ENCODE results near the gene MED17.
A peak's percentile ranks its signal among the peaks of the same experiment; 100 is the strongest.

The MED17 gene

DNA sequence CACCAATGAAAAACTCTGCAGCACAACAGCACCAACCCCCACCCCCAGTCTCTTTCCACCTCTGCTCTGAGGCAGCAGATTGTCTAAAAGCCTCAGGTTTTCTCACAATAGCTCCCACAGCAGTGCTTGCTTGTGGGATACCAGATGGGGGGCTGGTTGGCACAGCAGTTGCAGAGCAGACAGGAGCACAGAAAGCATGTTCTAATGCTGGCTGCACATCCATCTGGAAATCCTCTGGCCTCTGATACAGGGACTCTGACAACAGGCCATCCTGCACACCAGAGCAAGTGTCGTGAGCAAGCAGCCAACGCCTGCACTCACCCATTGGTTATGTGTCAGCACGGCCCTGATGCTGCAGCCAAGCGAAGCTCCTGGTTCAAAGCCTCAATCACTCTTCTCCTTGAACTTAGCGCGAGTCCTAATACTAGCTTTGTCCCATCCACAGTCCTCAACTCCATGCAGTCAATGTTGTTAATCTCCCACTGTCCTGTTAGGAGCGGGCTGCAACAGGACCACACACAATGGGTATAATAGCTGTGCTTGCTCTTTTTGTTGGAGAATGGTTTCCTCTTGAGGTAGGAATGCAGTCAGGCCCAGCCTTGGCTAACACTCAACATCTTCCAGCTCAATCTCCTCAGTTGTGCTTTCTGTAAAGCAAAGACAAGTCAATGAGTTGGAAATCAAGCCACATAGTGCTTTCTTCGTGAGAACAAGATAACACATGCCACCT is 36.0 kb downstream of the MED17 start:
- DNase-seq: no peak

DNA sequence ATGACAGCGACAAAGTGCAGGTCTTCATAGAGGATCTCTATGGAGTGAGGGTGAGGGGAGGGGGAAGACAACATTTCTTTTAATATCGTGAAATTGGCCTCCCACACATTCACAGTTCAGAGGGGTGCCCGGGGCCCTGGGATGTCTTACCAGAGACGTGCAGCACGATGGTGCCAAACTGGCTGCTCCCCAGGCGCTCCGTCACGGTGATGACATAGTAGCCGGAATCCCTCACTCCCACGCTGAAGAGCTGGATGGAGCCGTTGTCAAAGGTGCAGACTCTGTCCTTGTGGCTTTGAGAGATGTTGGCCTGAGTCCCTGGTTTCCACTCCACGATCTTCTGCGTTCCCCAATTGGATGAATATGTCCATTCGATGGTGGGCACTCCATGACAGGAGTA is 36.8 kb downstream of the MED17 start:
- no peak for DNase-seq

DNA sequence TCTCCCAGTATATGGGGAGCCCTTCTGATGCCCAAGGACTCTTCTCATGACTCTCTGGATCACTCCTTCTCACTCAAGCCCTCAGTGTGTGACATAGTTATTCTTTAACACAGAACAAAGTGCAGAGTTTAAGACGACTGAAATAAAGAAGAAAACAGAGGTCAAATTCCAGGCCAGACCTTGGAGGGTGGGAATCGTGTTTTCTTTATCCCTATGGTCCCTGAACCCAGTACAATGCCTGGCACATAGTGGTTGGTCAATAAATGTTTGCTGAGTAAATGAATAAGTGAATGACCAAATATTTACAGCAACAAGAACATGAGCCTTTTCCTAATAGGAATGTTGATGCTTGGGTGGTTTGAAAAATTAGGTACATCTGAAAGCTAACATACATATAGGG is 37.5 kb downstream of the MED17 start:
- no peak for DNase-seq

DNA sequence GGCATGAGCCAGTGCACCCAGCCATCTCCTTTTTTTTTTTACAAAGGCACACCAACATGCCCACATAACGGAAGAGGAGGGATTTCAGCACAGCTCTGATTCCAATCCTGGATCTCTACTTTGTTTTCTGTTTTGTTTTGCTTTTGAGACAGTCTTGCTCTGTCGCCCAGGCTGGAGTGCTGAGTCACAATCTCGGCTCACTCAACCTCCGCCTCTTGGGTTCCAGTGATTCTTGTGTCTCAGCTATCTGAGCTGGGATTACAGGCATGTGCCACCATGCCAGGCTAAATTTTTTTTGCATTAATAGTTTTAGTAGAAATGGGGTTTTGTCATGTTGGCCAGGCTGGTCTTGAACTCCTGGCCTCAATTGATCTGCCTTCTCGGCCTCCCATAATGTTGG is 38.3 kb downstream of the MED17 start:
- DNase-seq: no peak

DNA sequence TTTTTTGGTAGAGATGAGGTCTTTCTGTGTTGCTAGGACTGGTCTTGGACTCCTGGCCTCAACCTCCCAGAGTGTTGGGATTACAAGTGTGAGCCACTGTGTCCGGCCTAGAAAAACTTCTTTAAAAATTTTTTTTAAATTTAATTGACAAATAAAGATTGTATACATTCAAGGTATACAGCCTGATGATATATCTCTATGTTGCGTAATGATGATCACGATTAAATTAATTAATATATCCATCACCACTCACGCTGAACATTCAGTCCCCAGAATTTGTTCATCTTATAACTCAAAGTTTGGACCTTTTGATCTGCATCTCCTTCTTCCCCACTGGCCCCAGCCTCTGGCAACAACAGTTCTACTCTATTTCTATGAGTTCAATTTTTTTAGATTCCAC is 39.1 kb downstream of the MED17 start:
- DNase-seq: no peak

DNA sequence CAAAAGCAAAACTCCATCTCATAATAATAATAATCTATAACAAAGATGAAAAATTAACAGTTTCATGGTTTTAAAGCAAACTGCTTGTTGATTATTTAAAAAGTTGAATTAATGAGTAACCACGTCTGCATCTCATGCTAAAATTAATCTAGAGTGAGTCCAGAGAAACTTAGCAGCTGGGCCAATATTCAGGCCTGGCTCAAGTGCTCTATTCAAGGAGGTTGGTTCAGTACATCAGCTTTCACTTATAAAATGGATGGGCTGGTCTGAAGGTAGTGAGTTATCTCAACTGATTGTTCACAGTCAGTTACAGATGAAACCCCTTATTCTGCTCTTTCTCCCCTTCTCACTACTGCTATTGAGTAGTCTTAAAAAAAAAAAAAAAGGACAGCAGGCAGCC is 43.3 kb downstream of the MED17 start:
- no peak for DNase-seq

DNA sequence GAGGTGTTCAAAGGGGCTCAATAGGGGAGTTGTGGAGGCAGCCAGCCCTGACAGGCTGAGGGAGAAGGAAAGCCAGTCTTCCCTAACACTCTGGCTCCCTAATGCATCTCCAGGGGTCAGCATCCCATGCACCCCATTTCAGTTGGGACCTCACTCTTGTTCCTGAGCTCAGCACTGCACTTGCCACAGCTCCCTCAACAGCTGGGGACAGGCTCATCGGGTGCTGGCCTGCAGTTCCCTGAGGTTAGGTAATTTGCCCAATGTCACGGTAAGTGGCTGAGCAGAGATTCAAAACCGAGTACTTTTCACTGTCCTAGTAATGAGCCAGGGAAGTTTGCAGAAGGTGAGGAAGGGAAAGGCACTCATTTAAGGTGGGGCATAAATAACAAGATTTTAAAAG is 45.5 kb downstream of the MED17 start:
- no peak for DNase-seq

DNA sequence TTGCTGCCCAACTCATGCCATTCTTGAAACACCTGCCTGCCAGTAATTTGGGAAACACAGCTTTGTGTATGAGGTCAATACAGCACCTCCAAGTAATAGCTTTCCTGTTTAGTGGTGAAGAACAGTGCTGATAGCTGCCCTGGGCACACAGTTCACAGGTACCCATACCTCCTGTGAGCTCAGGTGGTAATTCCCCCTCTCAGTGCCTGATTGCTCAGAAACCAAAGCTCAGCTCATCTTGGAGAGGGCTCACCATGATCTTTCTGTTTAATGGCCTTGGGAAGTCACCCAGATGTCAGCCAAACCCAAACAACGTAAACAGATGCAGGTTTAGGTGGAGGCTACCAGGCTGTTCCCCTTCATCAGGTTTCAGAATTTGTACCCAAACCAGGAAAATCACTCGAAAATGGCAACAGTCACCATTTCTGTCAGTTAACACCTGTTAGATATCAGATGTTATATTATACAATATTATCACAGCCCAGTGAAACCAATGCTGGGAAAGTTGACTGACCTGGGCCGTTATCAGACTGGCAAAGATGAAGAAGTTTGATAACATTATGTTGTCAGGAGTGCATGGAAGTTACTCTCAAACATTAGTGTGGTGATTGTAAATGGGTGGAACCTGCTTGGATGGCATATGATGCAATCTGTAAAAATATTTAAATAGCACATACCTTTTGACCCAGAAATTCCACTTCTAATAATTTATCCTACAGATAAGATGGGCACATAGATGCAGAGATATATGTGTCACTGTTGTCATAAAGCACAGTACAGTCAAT is 47.5 kb downstream of the MED17 start:
- DNase-seq: no peak

DNA sequence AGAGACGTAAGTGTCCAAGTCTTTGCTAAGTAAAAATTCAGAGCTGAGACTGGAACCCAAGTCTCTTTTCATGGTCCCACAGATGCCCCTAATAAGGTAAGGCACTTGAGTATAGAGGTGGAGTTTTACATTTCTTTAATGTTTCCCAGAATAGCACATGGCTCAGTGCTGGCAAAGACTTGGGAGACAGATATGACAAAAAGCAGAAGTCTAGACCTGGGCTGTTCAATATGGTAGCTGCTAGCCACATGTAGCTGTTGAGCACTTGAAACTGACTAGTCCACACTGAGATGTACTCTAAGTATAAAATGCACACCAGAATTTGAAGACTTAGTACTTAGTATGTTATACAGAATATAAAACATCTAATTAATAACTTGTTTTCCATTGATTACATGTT is 48.7 kb downstream of the MED17 start:
- no peak for DNase-seq

DNA sequence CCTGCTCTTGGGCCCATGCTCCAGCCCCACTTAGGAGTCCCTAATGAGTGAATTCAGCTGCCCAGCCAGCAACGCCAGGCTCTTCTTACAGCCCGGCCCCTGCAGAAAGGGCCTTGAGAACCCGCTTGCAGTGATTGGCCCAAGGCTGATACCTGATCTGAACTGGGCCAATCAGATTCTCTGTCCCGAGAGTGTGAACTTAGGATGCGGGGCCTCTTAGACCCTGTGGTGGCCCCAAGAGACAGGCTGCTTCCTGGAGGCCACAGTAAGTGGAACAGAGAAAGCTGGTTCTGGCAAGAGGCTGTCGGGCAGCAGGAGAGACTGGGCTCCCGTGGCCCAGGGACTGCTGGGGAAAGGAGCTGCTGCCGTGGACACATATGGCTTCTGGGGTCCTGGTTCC is 54.9 kb downstream of the MED17 start:
- no peak for DNase-seq

DNA sequence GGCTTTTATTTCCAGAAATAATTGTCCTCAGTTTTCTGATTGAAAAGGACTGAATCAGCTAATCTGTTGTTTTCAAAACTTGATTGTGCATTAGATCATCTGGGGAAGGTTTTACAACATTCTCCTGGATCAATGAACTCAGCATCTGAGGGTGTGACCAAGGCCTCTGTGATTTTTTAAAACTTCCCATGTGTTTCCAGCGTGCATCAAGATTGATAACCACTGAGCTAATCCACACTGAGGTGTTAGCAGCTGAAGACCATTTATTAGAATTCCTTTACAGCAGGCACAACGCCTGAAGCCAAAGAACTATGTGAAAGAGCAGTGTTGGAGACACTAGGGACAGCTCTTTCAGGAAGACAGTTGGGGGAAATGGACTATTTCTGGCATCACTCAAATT is 56.1 kb downstream of the MED17 start:
- no peak for DNase-seq

DNA sequence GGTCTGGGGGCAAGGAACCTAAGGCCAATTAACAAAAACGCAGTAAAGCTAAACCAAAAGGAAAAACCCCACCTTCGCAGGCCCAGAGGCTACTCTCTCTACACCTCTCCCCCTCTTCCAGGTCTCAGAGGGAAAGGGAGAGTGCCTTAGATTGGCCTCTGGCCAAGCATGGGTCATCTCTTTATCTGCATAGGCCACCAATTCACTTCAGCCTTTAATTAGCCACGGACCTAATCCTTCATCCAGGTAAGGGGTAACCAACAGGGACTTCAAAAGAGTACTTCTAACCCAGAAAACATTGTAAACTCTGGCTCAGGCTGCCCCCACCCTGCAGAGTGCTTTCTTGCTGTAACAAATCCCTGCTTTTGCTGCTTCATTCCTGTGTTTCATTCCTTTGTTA is 56.9 kb downstream of the MED17 start:
- no peak for DNase-seq

DNA sequence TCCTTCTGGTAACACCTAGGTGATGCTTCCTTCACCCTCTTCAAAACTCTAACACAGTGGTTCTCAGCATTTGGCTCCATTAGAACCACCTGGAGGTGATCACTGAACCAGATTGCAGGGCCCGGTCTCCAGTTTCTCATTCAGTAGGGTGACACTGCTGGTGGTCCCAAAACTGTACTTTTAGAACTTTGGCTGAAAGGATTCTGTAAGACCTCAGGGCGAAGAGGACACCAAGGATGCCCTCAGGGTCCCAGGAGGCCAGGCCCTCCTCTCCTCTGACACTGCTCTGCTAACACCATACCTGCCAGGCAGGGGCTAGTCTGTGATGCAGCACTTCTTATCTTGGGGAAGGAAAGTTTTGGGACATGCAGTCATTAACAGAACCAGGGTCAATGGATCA is 57.4 kb downstream of the MED17 start:
- no peak for DNase-seq

DNA sequence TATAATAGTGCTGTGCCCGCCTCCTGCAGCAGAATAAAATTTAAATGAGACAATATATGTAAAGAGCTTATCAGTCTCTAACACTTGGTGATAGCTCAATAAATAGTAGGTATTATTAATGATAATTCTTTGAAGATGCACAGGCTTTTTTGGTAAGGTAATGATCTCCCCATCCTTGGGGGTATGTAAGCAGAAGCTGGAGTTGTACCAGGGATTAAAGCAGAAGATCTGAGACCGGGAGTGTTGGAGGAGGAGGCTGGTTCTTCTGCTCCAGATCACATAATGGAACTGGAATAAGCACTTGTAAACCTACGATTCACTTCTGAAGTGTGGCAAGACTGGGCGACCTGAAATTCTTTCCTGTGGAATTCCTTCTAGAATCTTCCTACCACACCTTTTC is 58.0 kb downstream of the MED17 start:
- DNase-seq: no peak

DNA sequence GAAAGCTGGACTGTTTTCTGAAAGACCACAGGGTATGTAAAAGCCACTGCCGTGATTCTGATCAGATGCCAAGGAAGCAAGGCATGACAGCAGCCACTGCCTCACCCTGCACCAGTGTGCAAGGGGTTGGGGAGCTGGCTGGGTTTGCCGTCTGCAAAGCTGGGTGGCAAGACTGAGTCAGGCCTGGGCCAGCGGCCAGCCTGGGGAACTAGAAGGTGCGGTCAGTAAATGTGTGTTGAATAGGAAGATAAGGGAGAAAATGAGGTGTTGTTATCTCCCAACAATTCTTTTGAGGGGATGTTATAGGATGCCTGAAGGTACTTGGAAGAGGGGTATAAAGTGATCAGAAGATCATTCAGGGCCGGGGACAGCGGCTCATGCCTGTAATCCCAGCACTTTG is 58.4 kb downstream of the MED17 start:
- DNase-seq: no peak

DNA sequence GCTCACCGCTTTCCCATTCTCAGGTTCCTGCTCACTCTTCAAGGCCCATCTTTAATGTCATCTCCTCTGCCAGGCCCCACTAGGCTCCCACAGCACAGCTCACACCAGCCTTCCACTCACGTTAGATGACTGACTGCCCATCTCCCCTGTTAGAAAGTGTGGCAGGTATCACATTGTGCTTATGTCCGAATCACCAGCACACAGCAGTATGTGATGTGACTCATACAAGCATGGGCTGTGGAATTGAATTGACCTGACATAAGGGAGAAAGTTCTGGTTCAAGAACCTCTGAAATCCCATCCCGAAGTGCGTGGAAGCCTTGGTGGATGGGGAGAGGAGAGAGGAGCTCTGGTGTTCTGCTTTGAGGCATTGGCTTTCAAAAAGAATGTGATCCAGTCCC is 59.8 kb downstream of the MED17 start:
- DNase-seq: no peak

DNA sequence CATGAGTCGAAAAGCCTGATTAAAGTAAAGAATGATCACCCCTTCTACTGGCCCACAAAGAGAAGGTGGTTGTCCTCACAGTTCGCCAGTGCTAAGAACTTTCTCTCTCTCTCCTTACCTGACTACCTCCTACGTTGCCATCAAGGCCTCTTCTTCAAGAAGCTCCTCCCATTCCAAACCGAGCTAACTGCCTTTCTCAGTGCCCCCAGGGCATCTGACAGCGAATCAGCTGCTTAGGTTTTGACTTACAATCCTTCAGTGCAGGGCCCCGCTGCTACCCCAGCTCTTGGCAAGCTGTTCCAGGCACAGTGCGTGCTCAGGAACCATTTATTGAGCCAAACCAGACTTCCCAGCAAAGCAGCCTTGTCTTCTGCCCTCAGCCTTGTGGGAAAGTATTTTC is 60.5 kb downstream of the MED17 start:
- DNase-seq: no peak

DNA sequence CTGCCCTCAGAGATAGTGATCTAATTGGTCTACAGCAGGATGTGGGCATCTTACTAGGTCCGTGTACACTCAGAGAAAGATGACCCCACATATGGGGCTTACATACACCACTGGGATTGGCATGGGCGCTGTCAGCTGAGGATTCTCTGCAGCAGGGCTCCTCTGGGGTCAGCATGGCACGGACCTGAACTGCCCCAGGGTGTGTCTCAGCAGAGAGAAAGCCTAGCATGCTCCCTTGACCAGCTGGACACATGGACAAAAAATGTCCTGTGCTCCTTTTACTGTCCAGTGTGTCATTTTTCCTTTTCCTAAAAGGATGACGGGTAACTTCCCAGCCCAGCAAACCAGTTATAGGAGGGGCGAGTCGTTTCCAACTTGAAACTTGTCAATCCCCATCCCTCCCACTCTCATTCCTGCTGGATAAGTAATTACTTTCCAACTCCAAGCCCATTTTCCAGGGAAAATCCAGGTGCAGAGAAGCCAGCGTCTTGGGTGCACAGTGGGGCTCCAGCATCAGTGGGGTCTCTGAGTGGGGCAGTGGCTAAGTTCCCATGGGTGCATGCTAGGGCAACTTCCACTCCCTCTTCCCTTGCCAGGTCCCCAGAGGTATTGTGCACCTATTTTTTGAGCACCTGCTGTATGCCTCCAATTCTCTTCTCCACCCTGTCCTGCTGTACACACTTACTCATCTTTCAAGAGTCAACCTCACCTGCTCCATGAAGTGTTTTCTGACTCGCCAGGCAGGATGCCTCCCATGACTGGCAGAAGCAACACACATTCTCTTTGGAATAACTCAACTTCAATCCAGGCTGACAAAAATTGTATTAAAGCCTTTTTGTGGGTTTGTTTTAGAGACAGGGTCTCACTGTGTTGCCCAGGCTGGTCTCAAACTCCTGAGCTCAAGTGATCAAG is 61.4 kb downstream of the MED17 start:
- no peak for DNase-seq

DNA sequence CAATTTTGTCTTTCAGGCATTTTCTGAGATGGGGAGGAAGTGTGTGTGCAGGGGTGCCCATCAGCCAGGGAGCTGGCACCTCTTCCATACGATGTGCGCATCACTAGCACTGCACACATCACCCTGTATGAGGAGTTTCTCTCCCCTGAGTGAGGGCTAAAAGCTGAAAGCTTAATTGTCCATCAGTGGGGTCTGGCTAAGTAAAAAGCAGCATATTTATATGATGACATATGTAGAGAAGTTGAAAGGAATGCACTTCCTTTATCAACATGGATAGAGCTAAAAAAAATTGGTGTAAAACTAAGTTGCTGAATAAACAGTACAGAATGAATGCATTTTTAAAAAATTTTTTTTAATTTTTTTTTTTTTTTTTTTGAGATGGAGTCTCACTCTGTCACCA is 62.3 kb downstream of the MED17 start:
- DNase-seq: no peak

DNA sequence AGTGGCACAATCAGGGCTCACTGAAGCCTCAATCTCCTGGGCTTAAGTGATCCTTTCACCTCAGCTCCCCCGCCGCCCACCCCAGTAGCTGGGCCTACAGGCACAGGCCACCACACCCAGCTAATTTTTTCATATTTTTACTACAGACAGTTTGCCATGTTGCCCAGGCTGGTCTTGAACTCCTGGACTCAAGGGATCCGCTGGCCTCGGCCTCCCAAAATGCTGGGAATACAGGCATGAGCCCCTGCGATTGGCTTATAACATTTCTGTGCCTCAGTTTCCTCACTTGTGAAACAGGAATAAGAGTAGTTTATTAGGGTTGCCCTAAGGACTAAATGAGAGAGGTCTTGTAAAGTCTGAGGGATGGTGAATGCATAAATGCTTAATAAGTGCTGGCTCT is 65.1 kb downstream of the MED17 start:
- no peak for DNase-seq

DNA sequence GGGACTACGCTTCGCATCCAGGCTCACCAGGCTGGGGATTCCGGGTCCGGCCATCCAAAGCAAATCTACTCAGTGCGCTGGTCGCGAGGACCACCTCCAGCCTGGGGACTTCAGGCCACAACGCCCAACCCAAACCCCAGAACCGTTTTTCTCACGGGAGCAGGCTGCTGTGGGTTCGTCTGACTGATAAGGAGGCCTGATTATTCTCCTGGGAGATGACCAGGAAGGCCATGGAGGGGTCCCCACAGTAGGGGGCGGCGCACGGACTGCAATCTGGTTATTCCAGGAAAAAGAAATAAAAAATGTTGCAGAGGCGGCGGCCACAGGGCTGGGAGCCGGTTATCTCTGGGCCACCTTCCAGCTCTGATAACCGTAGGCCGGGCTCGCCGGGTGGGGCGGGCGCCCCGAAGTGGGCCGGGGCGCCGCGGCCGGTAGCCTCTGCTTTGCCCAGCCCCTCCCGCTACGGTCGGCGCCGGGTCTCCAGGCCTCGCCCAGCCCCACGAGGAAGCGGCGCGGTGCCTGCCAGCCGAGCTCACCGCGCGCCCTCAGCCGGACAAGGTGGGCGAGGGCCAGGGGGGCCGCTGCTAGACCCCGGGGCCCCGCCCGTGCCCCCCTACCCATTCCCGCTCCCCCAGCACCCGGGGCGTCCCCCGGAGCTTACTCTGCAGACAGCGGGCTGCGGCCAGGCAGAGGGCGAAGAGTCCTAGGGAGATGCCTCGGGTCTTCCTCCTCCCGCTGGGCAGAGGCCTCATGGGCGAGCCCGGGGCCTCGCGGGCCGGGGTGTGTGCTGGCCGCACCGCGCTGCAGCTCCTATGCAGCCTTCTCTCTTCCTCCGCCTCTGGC is 65.9 kb downstream of the MED17 start:
- peak; percentile 49 for DNase-seq

DNA sequence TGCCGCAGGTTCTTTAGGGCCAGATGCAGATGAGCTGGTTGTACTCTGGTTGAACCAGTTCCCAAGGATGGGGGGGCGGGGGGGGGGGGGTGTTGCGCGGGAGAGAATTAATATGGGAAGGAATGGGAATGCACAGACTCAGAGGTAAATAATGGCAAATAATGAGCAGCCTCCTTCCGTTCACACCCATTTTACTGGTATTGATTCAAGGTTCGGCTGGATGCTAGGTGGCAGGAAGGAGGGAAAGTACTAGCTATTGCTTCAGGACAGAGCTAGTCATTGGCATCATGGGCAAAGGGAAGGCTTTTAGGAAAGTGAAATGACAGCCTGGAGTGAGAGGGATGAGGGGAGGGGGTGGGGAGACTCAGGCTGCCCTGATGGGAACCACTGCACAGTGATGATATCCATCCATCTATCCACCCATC is 66.5 kb downstream of the MED17 start, which contains the start of gene VSTM5:
TSS of gene VSTM5 (minus strand) at position 25 of the 425 bp plus-strand sequence. CDS start 116 bp downstream, outside the sequence.
- DNase-seq: no peak

DNA sequence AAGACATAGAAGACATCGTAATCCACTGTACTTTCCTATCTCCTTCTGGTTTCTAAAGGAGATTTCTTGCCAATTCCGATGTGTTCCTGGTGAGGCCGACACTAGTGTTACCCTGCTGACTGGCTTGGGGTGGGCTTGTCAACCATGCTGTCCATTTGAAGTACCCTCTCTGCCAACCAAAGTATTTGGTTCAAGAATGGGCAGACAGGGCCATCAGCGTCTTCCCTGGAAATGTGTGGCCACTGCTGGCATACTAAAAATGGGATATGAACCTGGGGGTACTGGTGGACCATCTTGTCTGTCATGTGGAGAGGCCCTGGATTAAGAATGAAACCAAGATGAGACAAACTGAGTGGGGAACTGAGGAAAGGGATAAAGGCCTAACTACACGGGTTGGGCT is 68.2 kb downstream of the MED17 start:
- no peak for DNase-seq

All from NCI-H1105 treated with DMSO at 0.1 percent for 48 hours (cell line).